GM19239 (cell line): ENCODE measurements around the gene ADAMTS18.

Source experiments
- DNase-seq: peaks from one replicate; pipeline ENCODE4 v3.0.0; 2011; ENCODE audit warnings: low spot score; ENCODE audit not compliant: insufficient read length
- FAIRE-seq: peaks from 2 replicates; lab custom pipeline; 2011; peaks lifted over from hg19 to GRCh38; lab: Jason Lieb, UNC

The ADAMTS18 gene

DNA sequence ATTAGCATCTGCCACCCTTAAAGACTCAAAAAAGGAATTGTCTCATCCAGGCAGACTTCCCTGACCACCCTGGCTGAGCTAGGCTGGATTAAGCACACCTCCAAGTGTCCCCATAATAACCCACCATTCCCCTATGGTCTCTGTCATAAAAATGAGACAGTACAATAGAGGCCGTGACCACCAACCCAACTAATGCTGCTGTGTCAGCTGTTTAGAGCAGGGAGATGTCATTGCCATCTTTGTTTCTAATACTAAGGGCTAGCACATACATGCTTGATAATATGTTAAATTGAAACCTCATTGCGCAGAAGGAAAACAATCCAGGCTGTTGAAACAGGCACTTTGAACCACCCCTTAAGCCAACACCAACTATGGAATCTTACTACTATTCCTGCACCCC is 7.2 kb upstream of the ADAMTS18 start:
- DNase-seq (no peak), FAIRE-seq (no peak)

GRCh38 chr16:77439106-77439505 is 4.3 kb upstream of the ADAMTS18 start:
- FAIRE-seq (no peak), DNase-seq (no peak)

- FAIRE-seq (no peak), DNase-seq (no peak)
Observed at GRCh38 chr16:77437859-77438258, 3.0 kb upstream of the ADAMTS18 start.

DNA sequence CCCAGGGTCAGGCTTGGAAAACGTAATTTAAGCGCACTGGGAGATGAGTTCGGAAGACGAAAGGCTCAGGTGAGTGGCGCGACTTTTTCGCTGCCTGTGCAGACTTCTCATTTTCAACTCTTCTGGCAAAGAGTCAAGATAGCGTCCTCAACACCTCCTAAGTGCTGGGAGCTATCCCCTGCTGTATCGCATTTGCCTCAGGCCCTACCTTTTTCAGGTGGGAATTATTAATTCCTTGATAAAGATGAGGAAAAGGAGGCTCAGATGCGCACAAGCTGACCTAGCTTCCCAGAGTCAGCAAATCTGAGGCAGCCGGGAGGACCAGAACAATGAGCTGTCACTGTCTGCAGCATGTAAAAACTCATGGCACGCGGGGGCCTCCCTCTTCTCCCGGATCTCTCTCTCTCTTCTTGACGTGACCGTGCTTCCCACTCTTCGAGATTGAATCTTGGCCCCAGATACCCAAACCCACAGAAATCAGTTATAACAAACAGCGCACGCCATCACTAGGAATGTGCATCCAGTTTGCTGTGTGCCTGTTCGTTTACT is 512 bp upstream of the ADAMTS18 start:
- FAIRE-seq (no peak), DNase-seq (no peak)

GRCh38 chr16:77434022-77434529 is 758 bp downstream of the ADAMTS18 start:
- no peak for FAIRE-seq
- no peak for DNase-seq

DNA sequence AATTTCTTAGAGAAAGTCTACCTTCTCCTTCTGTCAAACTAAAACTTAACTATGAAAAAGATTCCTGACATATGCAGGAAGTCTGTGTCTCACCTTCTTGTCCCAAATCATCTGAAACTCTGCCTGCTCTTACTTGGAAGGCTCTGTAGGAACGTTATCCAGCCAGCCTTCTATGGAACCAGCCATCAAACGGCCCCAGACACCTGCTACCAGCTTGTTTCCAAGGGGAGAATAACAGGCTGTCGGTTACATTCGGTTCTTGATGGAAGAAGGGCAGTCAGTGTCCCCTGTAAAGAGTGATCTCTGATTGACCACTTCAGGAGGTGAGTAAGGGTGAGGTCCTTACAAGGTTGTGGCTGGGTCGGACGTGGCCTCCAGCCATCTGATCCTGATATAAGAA is 1.7 kb downstream of the ADAMTS18 start:
- DNase-seq (no peak), FAIRE-seq (no peak)

DNA sequence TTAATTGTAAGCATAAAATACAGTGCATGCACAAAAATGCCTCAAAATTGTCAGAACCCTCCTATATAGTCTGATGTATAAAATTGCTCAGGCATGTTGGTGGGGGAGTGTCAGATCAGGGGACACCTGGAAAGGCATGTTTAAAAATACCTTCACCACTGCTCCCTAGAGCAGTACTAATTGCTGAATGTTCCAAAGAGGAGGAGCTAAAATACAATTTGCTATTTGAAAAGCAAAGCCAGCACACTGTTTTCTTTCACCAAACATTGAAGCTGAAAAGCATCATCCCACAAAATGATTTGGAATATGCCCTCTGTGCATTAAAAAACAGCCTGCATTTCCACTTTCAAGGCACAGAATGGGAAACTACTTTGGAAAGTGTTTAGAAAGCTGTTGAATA is 2.6 kb downstream of the ADAMTS18 start:
- no peak for FAIRE-seq

GRCh38 chr16:77430787-77431585 is 3.8 kb downstream of the ADAMTS18 start:
- no peak for FAIRE-seq
- no peak for DNase-seq

More for the DNA sequence above, 2.6 kb downstream of the ADAMTS18 start:
- DNase-seq = no peak

GRCh38 chr16:77430360-77430759 is 4.5 kb downstream of the ADAMTS18 start:
- no peak for DNase-seq
- no peak for FAIRE-seq

DNA sequence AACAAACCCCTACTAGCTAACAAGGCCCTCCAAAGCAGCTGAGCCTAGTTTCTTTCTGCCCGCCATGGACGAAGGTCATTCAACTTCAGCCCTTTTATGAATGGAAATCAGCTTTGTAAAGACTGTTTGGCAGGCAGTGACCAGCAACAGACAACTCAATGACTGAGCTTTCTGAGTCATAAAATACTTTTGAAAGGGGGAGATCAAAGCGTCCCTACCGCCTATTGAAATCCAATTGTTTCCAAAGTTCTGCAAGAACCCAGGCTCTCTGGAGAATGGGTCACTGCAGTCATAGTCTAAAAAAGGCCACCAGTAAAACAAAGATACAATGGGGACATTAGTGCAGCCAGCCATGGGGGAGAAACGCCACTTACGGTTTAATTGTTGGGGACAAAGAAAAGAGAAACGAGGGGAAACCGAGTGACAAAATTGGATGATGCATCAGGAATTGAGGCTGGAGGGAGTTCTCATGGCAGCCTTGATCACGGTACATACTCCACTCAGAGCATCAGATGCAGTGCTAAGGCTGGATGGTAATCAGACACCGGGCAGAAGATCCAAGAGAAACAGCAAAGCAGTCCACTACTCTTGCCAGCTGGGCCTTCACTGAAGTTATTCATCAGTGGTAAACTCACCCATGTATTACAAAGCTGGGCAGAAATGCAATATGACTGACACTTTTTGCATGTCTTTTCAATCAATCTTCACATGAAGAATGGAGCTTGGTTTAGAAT is 9.8 kb downstream of the ADAMTS18 start:
- no peak for DNase-seq
- FAIRE-seq = no peak

DNA sequence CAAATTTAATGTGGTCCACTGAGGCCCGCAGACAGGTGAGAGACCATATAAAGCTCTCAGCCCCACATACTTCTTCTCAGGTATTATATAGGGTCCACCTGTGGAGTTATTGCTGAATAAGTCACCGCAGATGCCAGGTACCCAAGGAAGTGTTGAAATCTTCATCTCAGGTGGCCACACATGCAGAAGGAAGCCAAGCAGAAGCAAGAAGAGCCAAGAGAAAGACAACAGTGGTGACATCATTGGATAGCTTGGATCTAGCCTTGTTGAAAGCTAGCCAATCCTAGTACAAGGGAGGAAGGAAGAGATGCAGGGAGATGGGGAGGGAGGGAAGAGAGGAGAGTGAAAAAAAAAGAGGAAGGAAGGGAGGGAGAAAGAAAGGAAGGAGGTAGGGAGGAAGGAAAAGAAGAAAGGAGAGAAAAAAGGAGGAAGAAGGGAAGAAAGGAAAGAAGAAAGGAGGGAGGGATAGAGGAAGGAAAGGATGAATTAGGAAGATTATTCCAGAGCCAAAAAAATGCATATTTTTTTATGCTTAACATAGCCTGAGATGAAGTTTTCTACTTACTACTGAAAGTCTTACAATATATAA is 12.5 kb downstream of the ADAMTS18 start:
- FAIRE-seq = no peak
- no peak for DNase-seq

- no peak for FAIRE-seq
- no peak for DNase-seq
Observed at GRCh38 chr16:77416939-77417480, 17.8 kb downstream of the ADAMTS18 start.

- DNase-seq = no peak
- no peak for FAIRE-seq
Observed at GRCh38 chr16:77414752-77415231, 20.0 kb downstream of the ADAMTS18 start.

GRCh38 chr16:77410449-77410848 is 24.4 kb downstream of the ADAMTS18 start:
- FAIRE-seq (no peak), DNase-seq (no peak)

DNA sequence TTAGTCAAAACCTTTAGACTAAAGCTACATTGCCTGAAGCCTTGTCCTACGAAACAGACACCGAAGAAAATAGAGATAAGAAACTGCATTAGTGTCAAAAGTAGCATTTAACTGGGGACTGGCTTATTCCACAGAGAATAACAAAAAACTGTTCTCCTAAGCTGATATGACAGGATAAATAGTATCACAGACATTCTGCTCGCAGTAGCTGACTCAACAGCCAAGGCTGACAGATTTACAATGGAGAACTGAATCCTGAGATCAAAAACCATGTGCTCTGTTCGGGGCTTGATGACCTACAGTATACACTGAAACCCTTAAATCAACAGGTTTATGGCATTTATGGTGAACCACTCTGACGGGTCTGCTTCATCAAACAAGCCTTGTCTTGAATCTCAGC is 25.5 kb downstream of the ADAMTS18 start:
- no peak for DNase-seq
- FAIRE-seq = no peak

DNA sequence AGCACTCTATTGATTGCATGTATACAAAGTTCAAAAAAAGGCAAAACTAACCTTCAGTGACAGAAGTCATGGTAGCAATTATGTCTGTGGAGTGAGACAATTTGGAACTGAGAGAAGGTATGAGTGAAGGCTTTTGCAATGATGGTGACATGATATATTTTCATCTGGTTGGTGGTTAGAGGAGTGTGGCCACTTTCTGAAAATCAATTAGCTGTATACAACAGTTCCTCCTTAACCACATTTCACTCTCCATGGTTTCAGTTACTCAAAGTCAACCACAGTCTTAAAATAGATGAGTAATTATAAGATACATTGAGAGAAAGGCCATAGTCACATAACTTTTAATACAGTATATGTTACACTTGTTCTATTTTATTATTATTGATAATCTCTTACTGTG is 26.2 kb downstream of the ADAMTS18 start:
- DNase-seq (no peak), FAIRE-seq (no peak)

GRCh38 chr16:77406680-77407079 is 28.2 kb downstream of the ADAMTS18 start:
- FAIRE-seq = no peak
- DNase-seq = no peak

DNA sequence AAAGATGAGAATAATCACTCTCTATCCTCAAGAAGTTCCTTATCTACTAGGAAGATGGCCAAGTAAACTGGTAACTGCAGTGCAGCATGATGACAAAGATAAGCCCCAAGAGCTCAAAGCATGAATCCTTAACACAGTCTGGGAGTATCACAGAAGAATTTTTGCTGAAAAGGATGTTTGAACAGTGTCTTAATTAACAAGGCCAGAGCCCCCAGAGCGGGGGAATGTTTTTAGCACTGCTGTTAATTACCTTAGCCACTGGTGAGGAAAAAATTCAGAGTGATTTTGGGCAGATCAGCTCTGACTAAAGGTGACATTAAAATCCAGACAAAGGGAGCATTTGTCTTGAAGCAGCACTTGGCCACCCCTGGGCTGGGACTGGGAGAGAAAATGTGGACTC is 30.1 kb downstream of the ADAMTS18 start:
- no peak for FAIRE-seq
- no peak for DNase-seq

- FAIRE-seq = no peak
- DNase-seq = no peak
Observed at GRCh38 chr16:77403732-77404131, 31.1 kb downstream of the ADAMTS18 start.

GRCh38 chr16:77402672-77403071 is 32.2 kb downstream of the ADAMTS18 start:
- no peak for FAIRE-seq
- no peak for DNase-seq
